CD14-positive monocyte (primary cell): ENCODE results near the gene ARHGEF1. TPM values are rescaled to one million over a fixed set of nuclear protein-coding genes. Genes with fewer than 3 reads are reported as not detected.
A peak's percentile ranks its signal among the peaks of the same experiment; 100 is the strongest.

Experiments used
- DNase-seq, 3 donors: peaks; one replicate each; pipeline ENCODE4 v3.0.0-alpha.2; 2011 to 2022
- H2AFZ ChIP-seq: 2 replicates; pipeline ENCODE4 v1.6.0; 2012; ENCODE audit warnings: mild to moderate bottlenecking, low read depth, low read length, inconsistent platforms; ENCODE audit not compliant: insufficient read depth, poor library complexity, severe bottlenecking
- H3K27ac ChIP-seq, 2 donors: 1 replicate in 1 of 2; 2 replicates in 1 of 2; pipeline ENCODE4 v1.5.1; 2012 to 2013; ENCODE audit warnings: low read length in 2 of 2, control low read depth in 1 of 2, inconsistent platforms in 1 of 2, low read depth in 1 of 2, mild to moderate bottlenecking in 1 of 2
- H3K27me3 ChIP-seq, 2 donors: one replicate each; pipeline versions ENCODE4 v1.6.0 to v1.6.1; 2011 to 2013; ENCODE audit warnings: low read length in 2 of 2; ENCODE audit not compliant: control insufficient read depth in 2 of 2, insufficient read depth in 2 of 2
- H3K36me3 ChIP-seq, 2 donors: replicated peaks in 1 of 2; 1 replicate in 1 of 2; 2 replicates in 1 of 2; pipeline versions ENCODE4 v1.5.1 to v1.6.1; 2012 to 2013; ENCODE audit warnings: low read length in 2 of 2, control low read depth in 1 of 2, inconsistent platforms in 1 of 2, mild to moderate bottlenecking in 1 of 2; ENCODE audit not compliant: insufficient read depth in 2 of 2, control insufficient read depth in 1 of 2
- H3K4me1 ChIP-seq, 2 donors: 1 replicate in 1 of 2; 2 replicates in 1 of 2; pipeline versions ENCODE4 v1.5.1 to v1.6.1; 2012 to 2013; ENCODE audit warnings: low read length in 2 of 2, control low read depth in 1 of 2, inconsistent platforms in 1 of 2, mild to moderate bottlenecking in 1 of 2, moderate library complexity in 1 of 2; ENCODE audit not compliant: insufficient read depth in 2 of 2, control insufficient read depth in 1 of 2
- H3K4me2 ChIP-seq: replicated peaks from 2 replicates; pipeline ENCODE3; 2012; ENCODE audit warnings: low read length, moderate library complexity, mild to moderate bottlenecking; ENCODE audit not compliant: poor library complexity, severe bottlenecking; ENCODE audit errors: extremely low read depth
- H3K4me3 ChIP-seq, 3 experiments: fragments of 200-600 bp in 1 of 3; sonication (generic) in 1 of 3; replicated peaks in 1 of 3; 1 replicate in 2 of 3; 2 replicates in 1 of 3; pipeline ENCODE4 v1.5.1; 2011 to 2013; ENCODE audit warnings: low read length in 3 of 3, mild to moderate bottlenecking in 3 of 3, control low read depth in 2 of 3, low read depth in 2 of 3, inconsistent platforms in 1 of 3, moderate library complexity in 1 of 3
- H3K79me2 ChIP-seq: 2 replicates; pipeline ENCODE4 v1.6.0; 2012; ENCODE audit warnings: mild to moderate bottlenecking, control low read depth, inconsistent platforms, low read length, moderate library complexity; ENCODE audit not compliant: insufficient read depth
- H3K9ac ChIP-seq: 2 replicates; pipeline ENCODE4 v1.6.0; 2017; ENCODE audit warnings: low read length, mild to moderate bottlenecking; ENCODE audit not compliant: insufficient read depth, poor library complexity, severe bottlenecking
- H3K9me3 ChIP-seq, 2 donors: replicated peaks in 1 of 2; 1 replicate in 1 of 2; 2 replicates in 1 of 2; pipeline versions ENCODE4 v1.5.1 to v1.6.1; 2012 to 2013; ENCODE audit warnings: low read length in 2 of 2, control low read depth in 1 of 2; ENCODE audit not compliant: control insufficient read depth in 1 of 2, insufficient read depth in 1 of 2
- H4K20me1 ChIP-seq: 2 replicates; pipeline ENCODE4 v1.6.0; 2012; ENCODE audit warnings: mild to moderate bottlenecking, low read length, control low read depth, moderate library complexity; ENCODE audit not compliant: insufficient read depth
- H3K27ac Mint-ChIP-seq, 7 donors: one replicate each; pipeline ENCODE4 v1.8.0; 2020; ENCODE audit warnings: mild to moderate bottlenecking in 7 of 7, mixed read lengths in 7 of 7, moderate library complexity in 6 of 7, inconsistent platforms in 2 of 7
- H3K27me3 Mint-ChIP-seq, 3 donors: one replicate each; pipeline ENCODE4 v1.8.0; 2021 to 2022; ENCODE audit warnings: low read depth in 3 of 3, mild to moderate bottlenecking in 3 of 3, mixed read lengths in 3 of 3, moderate library complexity in 3 of 3, inconsistent platforms in 1 of 3
- H3K36me3 Mint-ChIP-seq, 2 donors: one replicate each; pipeline ENCODE4 v1.8.0; 2020; ENCODE audit warnings: mixed read lengths in 2 of 2, inconsistent platforms in 1 of 2, mild to moderate bottlenecking in 1 of 2
- H3K4me1 Mint-ChIP-seq: one replicate; pipeline ENCODE4 v1.8.0; 2020; ENCODE audit warnings: mild to moderate bottlenecking, mixed read lengths
- H3K4me3 Mint-ChIP-seq, 2 donors: one replicate each; pipeline ENCODE4 v1.8.0; 2020; ENCODE audit warnings: mild to moderate bottlenecking in 2 of 2, mixed read lengths in 2 of 2, moderate library complexity in 1 of 2
- H3K9me3 Mint-ChIP-seq, 7 donors: one replicate each; pipeline ENCODE4 v1.8.0; 2020 to 2022; ENCODE audit warnings: mixed read lengths in 7 of 7, mild to moderate bottlenecking in 6 of 7, moderate library complexity in 6 of 7, inconsistent platforms in 2 of 7
- WGBS: methylation state at CpG from one replicate; pipeline ENCODE4 v1.1.5; 2013; ENCODE audit warnings: missing lambda C conversion rate; ENCODE audit not compliant: insufficient coverage; 5-methylcytosine and 5-hydroxymethylcytosine counted together
- intact Hi-C, 2 donors: fragments of 100-400 bp; cut with micrococcal nuclease; formaldehyde crosslinking; loops; one replicate each; pipeline versions ENCODE4 v1.15.0 to v1.15.1; 2023
- polyA plus RNA-seq, 3 donors: library from polyadenylated mRNA; depleted of rRNA in 1 of 3; unstranded in 2 of 3; stranded (reverse) in 1 of 3; fragments of 300-500 nt in 2 of 3; fragments of >200 nt in 1 of 3; fragmentation: Illumina TruSeq in 2 of 3; gene quantifications; 1 replicate in 2 of 3; 2 replicates in 1 of 3; pipeline ENCODE4 v1.2.3, GENCODE V29; 2012 to 2021
- TF ChIP-seq, protein P1 (sequence below): fragments of 200-600 bp; IDR thresholded peaks from one replicate; pipeline ENCODE4 v1.8.0; 2022; ENCODE audit warnings: antibody characterized with exemption, mild to moderate bottlenecking

Gene ARHGEF1
- polyA plus RNA-seq, 3 donors, result 82.8 to 622 (median 95.5) TPM

DNA sequence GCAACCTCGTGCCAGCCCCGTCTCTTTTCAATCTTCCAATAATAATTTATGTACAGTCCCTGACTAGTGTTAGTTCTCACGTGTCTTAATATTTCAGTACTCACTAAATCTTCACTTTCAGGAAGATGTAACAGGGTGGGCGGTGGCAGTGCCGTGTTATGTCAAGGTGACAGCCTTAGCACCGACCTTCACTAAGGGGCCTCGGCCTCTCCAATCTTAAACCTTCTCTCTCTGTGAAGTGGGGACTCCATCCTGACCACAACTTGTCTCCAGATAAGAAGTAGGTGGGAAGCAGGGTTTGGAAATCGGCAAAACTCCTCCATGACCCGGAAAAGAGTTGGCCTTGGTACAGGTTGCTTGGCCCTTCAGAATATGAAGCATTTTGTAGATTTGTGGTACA is 21.1 kb upstream of the ARHGEF1 start:
- no peaks in the 10 kb centered on the region for H3K9me3 Mint-ChIP-seq
- H3K4me3 Mint-ChIP-seq, result no peak overlapping the region
- peak overlapping the region in 2 of 7 donors; percentile 46 to 72 for H3K27ac Mint-ChIP-seq
- DNase-seq, result no peak
- Histone ChIP-seq H3K79me2 (peaks cover 69% of the 10 kb centered on the region), H3K9ac (peak overlapping the region; percentile 90), H3K4me3 (peak overlapping the region in 1 of 3 experiments; percentile 19), H3K9me3 (no peaks in the 10 kb centered on the region), H3K4me1 (peaks cover 39 to 43% of the 10 kb centered on the region in 2 donors), H3K27me3 (no peaks in the 10 kb centered on the region), H3K4me2 (no peak overlapping the region), H3K27ac (peak overlapping the region in 1 of 2 donors; percentile 90), H3K36me3 (peaks cover 38 to 54% of the 10 kb centered on the region in 2 donors), H4K20me1 (peaks cover 63% of the 10 kb centered on the region), H2AFZ (no peak overlapping the region)
- 71% methylated on average over 2 of the region's 9 CpGs for WGBS
- TF ChIP-seq, protein P1, sequence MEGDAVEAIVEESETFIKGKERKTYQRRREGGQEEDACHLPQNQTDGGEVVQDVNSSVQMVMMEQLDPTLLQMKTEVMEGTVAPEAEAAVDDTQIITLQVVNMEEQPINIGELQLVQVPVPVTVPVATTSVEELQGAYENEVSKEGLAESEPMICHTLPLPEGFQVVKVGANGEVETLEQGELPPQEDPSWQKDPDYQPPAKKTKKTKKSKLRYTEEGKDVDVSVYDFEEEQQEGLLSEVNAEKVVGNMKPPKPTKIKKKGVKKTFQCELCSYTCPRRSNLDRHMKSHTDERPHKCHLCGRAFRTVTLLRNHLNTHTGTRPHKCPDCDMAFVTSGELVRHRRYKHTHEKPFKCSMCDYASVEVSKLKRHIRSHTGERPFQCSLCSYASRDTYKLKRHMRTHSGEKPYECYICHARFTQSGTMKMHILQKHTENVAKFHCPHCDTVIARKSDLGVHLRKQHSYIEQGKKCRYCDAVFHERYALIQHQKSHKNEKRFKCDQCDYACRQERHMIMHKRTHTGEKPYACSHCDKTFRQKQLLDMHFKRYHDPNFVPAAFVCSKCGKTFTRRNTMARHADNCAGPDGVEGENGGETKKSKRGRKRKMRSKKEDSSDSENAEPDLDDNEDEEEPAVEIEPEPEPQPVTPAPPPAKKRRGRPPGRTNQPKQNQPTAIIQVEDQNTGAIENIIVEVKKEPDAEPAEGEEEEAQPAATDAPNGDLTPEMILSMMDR, result no peak
- peaks cover 0 to 3% (median 2%) of the 10 kb centered on the region in 3 donors for H3K27me3 Mint-ChIP-seq
- H3K36me3 Mint-ChIP-seq, result peaks cover 38 to 56% of the 10 kb centered on the region in 2 donors
- H3K4me1 Mint-ChIP-seq, result peaks cover 51% of the 10 kb centered on the region
- intact Hi-C loops, result loop anchor here (2.0 to 5.0 kb wide), 2 partner anchors 21 to 95 kb away; partner anchors contain the start of genes ARHGEF1 (in 2 of the 2) and RABAC1 (in 2 of the 2)

DNA sequence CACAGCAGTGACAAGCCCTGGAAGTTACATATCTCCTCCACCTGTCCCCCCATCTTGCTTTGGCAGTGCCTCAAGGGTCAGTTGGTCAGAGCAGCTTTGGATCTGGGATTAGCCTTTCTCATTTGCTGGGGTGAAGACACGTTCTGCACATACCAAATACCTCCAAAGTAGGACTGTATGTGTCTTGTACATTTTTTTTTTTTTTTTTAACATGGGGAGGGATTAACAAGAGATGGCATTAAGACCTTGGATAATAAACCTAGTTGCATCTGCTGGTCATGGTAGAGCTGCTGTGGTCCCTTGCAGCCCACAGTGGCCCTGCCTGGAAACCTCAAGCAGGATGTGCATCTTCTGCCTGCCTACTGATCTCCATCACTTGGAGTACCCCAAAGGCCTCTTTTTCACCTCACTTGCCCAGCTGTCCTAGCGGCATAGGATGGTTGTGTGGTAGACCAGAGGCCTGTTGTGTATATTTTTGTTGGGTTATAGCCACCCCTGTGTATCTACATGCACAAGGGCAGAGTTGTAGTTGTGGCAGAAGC is 20.5 kb upstream of the ARHGEF1 start:
- Histone ChIP-seq H3K9me3 (no peaks in the 10 kb centered on the region), H3K36me3 (peaks cover 44 to 60% of the 10 kb centered on the region in 2 donors), H3K27ac (peak overlapping the region in 1 of 2 donors; percentile 90), H3K4me3 (peak overlapping the region in 1 of 3 experiments; percentile 19), H4K20me1 (peaks cover 68% of the 10 kb centered on the region), H3K9ac (peak overlapping the region; percentile 36), H3K27me3 (no peaks in the 10 kb centered on the region), H3K4me2 (peak overlapping the region; percentile 33), H2AFZ (no peak overlapping the region), H3K79me2 (peaks cover 76% of the 10 kb centered on the region), H3K4me1 (peaks cover 39 to 43% of the 10 kb centered on the region in 2 donors)
- TF ChIP-seq, protein P1, result no peak
- Mint-ChIP-seq H3K4me3 (no peak overlapping the region), H3K9me3 (no peaks in the 10 kb centered on the region), H3K36me3 (peaks cover 38 to 57% of the 10 kb centered on the region in 2 donors), H3K27ac (peak overlapping the region in 2 of 7 donors; percentile 46 to 57), H3K27me3 (peaks cover 0 to 2% (median 2%) of the 10 kb centered on the region in 3 donors), H3K4me1 (peaks cover 52% of the 10 kb centered on the region)
- no peak for DNase-seq
- WGBS, result no CpG with 5 or more reads among the region's 2 CpGs
- intact Hi-C loops, result loop anchor here (5.0 kb wide), 1 partner anchor 95 kb away; the partner anchor contains the start of gene RABAC1 (in 2 of the 2)
